Measurements from ENCODE around the gene MPHOSPH8.

Gene MPHOSPH8

DNA sequence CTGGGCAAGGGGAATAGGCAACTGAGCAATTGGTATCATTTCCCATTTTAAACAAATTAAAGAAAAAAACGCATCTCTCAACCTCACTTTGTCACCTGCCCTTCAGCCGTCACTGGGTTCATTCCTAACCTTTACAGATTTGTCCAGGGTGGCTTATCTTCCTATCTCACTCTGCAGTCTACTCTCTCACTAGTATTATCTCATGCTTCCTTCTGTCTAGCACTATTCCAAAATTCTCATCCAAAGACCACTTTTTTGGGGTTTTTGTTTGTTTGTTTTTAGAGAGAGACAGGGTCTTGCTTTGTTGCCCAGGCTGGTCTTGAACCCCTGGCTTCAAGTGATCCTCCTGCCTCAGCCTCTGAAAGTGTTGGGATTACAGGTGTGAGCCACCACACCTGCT lies 26.7 kb upstream of the MPHOSPH8 start:
- no peak for TF ChIP-seq SIN3A (IDR thresholded peaks at IDR 0.05; ENCODE audit: borderline replicate concordance, insufficient read depth, low read length)
- no peak for TF ChIP-seq POLR2AphosphoS5 (IDR thresholded peaks at IDR 0.05; ENCODE audit: low read depth, low read length)

DNA sequence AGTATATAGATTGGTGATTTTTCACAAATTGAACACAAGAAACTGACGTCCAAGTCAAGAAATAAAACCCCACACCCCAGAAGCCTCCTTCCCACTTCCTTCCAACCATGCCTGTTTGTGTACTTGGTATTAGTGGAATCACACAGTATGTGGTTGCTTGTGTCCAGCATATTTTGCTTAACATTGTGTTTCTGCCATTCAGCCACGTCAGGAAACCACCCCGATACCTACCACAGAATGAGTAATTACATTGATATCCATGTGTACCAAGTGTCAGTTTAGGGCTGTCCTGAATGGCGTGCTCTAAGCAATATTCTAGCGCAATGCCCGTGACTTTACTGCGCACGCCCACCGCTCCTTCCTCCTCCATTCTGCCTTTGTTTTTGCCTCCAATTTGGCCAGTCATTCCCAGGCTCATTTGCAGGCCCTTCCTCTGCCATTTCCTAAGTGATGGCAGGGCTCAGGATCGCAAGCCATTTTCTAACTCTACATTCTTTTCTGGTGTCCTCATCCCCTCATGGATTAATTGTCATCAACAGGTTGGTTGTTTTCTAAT lies 25.9 kb upstream of the MPHOSPH8 start:
- no peak for TF ChIP-seq SIN3A (IDR thresholded peaks at IDR 0.05; ENCODE audit: borderline replicate concordance, insufficient read depth, low read length)
- TF ChIP-seq, protein P1, sequence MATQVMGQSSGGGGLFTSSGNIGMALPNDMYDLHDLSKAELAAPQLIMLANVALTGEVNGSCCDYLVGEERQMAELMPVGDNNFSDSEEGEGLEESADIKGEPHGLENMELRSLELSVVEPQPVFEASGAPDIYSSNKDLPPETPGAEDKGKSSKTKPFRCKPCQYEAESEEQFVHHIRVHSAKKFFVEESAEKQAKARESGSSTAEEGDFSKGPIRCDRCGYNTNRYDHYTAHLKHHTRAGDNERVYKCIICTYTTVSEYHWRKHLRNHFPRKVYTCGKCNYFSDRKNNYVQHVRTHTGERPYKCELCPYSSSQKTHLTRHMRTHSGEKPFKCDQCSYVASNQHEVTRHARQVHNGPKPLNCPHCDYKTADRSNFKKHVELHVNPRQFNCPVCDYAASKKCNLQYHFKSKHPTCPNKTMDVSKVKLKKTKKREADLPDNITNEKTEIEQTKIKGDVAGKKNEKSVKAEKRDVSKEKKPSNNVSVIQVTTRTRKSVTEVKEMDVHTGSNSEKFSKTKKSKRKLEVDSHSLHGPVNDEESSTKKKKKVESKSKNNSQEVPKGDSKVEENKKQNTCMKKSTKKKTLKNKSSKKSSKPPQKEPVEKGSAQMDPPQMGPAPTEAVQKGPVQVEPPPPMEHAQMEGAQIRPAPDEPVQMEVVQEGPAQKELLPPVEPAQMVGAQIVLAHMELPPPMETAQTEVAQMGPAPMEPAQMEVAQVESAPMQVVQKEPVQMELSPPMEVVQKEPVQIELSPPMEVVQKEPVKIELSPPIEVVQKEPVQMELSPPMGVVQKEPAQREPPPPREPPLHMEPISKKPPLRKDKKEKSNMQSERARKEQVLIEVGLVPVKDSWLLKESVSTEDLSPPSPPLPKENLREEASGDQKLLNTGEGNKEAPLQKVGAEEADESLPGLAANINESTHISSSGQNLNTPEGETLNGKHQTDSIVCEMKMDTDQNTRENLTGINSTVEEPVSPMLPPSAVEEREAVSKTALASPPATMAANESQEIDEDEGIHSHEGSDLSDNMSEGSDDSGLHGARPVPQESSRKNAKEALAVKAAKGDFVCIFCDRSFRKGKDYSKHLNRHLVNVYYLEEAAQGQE (IDR thresholded peaks at IDR 0.05; ENCODE audit: insufficient read depth in 1 of 2, low read depth in 2 of 2, low read length in 2 of 2) = no peak
- TF ChIP-seq FOXP2 (optimal IDR thresholded peaks at IDR 0.05; ENCODE audit: borderline replicate concordance, extremely low read depth, extremely low read length, insufficient read depth) = no peak
- TF ChIP-seq TAF1 (IDR thresholded peaks at IDR 0.05; ENCODE audit: borderline replicate concordance, insufficient read depth, low read length) = no peak

DNA sequence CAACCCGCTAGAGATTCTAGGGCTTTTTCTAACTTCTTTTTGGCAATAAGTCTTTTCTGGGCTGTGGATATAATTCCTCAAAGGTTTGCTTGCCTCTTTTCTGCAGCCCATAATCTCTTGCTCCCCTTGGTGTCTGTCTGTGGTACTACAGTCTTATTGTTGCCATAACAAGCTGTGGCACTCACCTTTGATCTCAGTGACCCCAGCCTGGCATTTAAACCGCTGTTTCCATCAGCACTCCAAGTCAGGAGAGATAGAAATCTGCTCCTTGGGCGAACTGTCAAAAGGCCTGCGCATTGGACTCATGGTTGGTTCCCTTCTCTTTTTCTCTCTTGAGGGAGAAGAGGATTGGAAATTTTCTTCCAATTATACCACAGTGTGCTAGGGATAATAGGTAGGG lies 14.5 kb upstream of the MPHOSPH8 start:
- TF ChIP-seq POLR2AphosphoS5 (IDR thresholded peaks at IDR 0.05; ENCODE audit: low read depth, low read length) (no peak), FOXP2 (optimal IDR thresholded peaks at IDR 0.05; ENCODE audit: borderline replicate concordance, extremely low read depth, extremely low read length, insufficient read depth) (no peak), TAF1 (IDR thresholded peaks at IDR 0.05; ENCODE audit: borderline replicate concordance, insufficient read depth, low read length) (no peak), SIN3A (IDR thresholded peaks at IDR 0.05; ENCODE audit: borderline replicate concordance, insufficient read depth, low read length) (no peak)
- TF ChIP-seq, protein P1 (IDR thresholded peaks at IDR 0.05; ENCODE audit: insufficient read depth in 1 of 2, low read depth in 2 of 2, low read length in 2 of 2) = no peak

DNA sequence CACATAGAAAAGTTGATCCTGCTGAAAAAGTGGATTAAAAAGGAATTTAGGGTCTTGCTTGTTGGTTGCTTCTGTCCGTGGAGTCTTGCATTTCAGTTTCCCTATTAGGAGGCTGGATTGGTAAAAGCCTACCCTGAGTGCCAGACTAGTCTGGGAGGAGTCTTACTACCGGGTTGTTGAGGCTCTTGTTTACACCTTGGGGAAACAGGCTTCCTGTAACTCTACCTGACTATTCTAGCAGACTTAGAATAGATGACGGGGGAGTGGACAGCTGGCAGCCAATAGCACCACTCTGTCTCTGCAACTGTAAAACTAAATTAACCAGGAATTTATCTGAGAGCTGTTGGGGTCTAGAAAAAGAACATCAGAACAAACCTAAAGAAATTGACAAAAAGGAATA lies 11.3 kb upstream of the MPHOSPH8 start:
- TF ChIP-seq FOXP2 (optimal IDR thresholded peaks at IDR 0.05; ENCODE audit: borderline replicate concordance, extremely low read depth, extremely low read length, insufficient read depth) = no peak
- no peak for TF ChIP-seq SIN3A (IDR thresholded peaks at IDR 0.05; ENCODE audit: borderline replicate concordance, insufficient read depth, low read length)
- TF ChIP-seq TAF1 (IDR thresholded peaks at IDR 0.05; ENCODE audit: borderline replicate concordance, insufficient read depth, low read length) = no peak
- no peak for TF ChIP-seq POLR2AphosphoS5 (IDR thresholded peaks at IDR 0.05; ENCODE audit: low read depth, low read length)
- TF ChIP-seq, protein P1 (IDR thresholded peaks at IDR 0.05; ENCODE audit: insufficient read depth in 1 of 2, low read depth in 2 of 2, low read length in 2 of 2) = no peak

DNA sequence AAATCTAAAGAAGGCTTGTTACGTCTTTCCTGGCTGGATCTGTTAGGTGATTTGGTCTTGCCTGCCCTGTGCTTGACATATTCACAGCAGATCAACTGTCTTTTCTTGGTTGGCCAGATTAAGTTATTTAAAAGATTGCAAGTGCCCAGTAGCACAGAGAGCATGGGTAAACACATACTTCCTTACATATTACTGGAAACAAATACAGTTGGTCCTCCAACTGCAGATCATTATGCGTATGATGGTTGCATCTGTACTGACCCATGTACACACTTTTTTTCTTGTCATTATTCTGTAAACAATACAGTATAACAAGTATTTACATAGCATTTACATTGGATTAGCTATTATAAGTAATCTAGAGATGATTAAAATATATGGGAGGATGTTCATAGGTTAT lies 9.2 kb upstream of the MPHOSPH8 start:
- TF ChIP-seq TAF1 (IDR thresholded peaks at IDR 0.05; ENCODE audit: borderline replicate concordance, insufficient read depth, low read length) (no peak), FOXP2 (optimal IDR thresholded peaks at IDR 0.05; ENCODE audit: borderline replicate concordance, extremely low read depth, extremely low read length, insufficient read depth) (no peak), SIN3A (IDR thresholded peaks at IDR 0.05; ENCODE audit: borderline replicate concordance, insufficient read depth, low read length) (no peak), POLR2AphosphoS5 (IDR thresholded peaks at IDR 0.05; ENCODE audit: low read depth, low read length) (no peak)
- TF ChIP-seq, protein P1 (IDR thresholded peaks at IDR 0.05; ENCODE audit: insufficient read depth in 1 of 2, low read depth in 2 of 2, low read length in 2 of 2) = no peak
